Body of pancreas (tissue), 4 donors: ENCODE data around the gene FMOD. TPM values are rescaled to one million over a fixed set of nuclear protein-coding genes. Genes with fewer than 3 reads are reported as not detected.
A peak's percentile ranks its signal among the peaks of the same experiment; 100 is the strongest.

Experiments used
- ATAC-seq: fragments of 150-250 bp; one replicate; pipeline ENCODE4 v1.9.1; 2016
- DNase-seq, 4 donors: peaks; one replicate each; pipeline ENCODE4 v3.0.0-alpha.2; 2019
- H3K27ac ChIP-seq, 4 donors: fragments of 200-600 bp; sonication (generic); 1 replicate in 3 of 4; 2 replicates in 1 of 4; pipeline versions ENCODE4 v1.5.1 to v1.6.1; 2016 to 2019; ENCODE audit warnings: mild to moderate bottlenecking in 1 of 4, mixed read lengths in 1 of 4, moderate library complexity in 1 of 4
- H3K27me3 ChIP-seq, 2 donors: fragments of 200-600 bp; sonication (generic); one replicate each; pipeline ENCODE4 v1.6.0; 2016; ENCODE audit warnings: mild to moderate bottlenecking in 1 of 2
- H3K36me3 ChIP-seq, 2 donors: fragments of 200-600 bp; sonication (generic); replicated peaks in 1 of 2; 2 replicates each; pipeline ENCODE4 v1.5.1; 2016; ENCODE audit warnings: low read depth in 2 of 2; ENCODE audit not compliant: insufficient read depth in 1 of 2
- H3K4me1 ChIP-seq: fragments of 200-600 bp; sonication (generic); one replicate; pipeline ENCODE4 v1.6.0; 2016
- H3K4me3 ChIP-seq, 2 donors: fragments of 200-600 bp; sonication (generic); 1 replicate in 1 of 2; 2 replicates in 1 of 2; pipeline ENCODE4 v1.5.1; 2016 to 2019
- H3K9me3 ChIP-seq, 3 donors: fragments of 200-600 bp; sonication (generic); 1 replicate in 2 of 3; 2 replicates in 1 of 3; pipeline ENCODE4 v1.5.1; 2016
- POLR2A ChIP-seq, 3 donors: fragments of 450-650 bp; IDR thresholded peaks; one replicate each; pipeline ENCODE4 v1.6.1; 2016; ENCODE audit warnings: antibody characterized with exemption in 3 of 3, mild to moderate bottlenecking in 2 of 3
- WGBS, 2 donors: methylation state at CpG; one replicate each; pipeline ENCODE4 v1.1.5; 2017; 5-methylcytosine and 5-hydroxymethylcytosine counted together
- intact Hi-C: fragments of 100-400 bp; cut with DNase I; formaldehyde crosslinking; loops from one replicate; pipeline ENCODE4 v1.15.1; 2023
- total RNA-seq, 2 donors: library from RNA; depleted of rRNA; stranded (reverse); fragments of >200 nt; gene quantifications; one replicate each; pipeline ENCODE4 v1.1.0, GENCODE V29; 2016
- TF ChIP-seq, protein P1 (sequence below), 7 experiments: fragments of 450-650 bp in 4 of 7; fragments of 200-600 bp in 3 of 7; sonication (generic) in 3 of 7; IDR thresholded peaks; one replicate each; pipeline ENCODE4 v1.5.1; 2016 to 2019; ENCODE audit warnings: antibody characterized with exemption in 7 of 7

The FMOD gene
- total RNA-seq, 2 donors from 2014 or later = 14.2 to 18.7 TPM

DNA sequence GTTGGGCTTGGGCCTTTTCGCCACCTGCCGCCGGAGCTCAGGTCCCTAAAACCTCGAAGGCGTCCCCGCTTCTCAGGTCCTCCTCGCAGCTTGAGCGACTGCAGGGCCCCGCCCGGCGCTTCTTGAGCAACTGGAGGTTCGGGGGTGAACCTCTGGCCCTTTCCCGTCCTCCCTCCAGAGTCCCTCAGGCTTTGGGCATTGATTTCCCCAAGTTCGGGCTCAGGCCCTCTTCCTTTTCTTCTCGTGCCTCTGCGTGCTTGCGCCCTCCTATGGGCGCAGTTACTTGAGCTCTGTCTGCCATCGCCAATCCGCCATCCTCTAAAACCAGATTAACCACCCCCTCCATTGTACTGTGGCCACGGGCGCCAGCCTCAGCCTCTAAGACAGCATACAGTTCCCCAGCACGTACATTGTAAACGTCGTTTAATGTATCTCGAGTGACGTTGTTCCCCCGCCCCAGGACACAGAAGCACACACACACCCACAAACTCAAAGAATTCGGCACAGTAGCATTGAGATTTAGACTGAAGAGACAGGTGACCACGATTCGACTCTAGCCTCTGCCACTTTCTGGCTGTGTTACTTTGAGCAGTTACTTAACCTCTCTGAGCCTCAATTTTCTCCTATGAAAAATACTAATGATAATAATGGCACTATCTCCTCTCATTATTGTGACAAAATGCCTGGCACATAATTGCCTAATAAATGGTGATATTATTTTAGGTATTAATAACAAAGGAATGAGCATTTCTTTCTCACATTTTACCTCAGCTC lies 23.1 kb downstream of the FMOD start:
- Histone ChIP-seq H3K27me3 (no peaks in the 10 kb centered on the region), H3K27ac (peak overlapping the region; percentile 93 to 98 (median 96)), H3K4me1 (peaks cover 64% of the 10 kb centered on the region), H3K4me3 (peak overlapping the region in 1 of 2 donors; percentile 15), H3K36me3 (no peaks in the 10 kb centered on the region), H3K9me3 (no peaks in the 10 kb centered on the region)
- 6 to 7% methylated on average over 30 to 31 of the region's 31 CpGs for WGBS, 2 donors
- peak; percentile 25 for ATAC-seq
- intact Hi-C loops = no loop called here
- DNase-seq = peak in 1 of 4 donors; percentile 74
- no peak for TF ChIP-seq POLR2A (IDR thresholded peaks at IDR 0.05)
- TF ChIP-seq, protein P1, sequence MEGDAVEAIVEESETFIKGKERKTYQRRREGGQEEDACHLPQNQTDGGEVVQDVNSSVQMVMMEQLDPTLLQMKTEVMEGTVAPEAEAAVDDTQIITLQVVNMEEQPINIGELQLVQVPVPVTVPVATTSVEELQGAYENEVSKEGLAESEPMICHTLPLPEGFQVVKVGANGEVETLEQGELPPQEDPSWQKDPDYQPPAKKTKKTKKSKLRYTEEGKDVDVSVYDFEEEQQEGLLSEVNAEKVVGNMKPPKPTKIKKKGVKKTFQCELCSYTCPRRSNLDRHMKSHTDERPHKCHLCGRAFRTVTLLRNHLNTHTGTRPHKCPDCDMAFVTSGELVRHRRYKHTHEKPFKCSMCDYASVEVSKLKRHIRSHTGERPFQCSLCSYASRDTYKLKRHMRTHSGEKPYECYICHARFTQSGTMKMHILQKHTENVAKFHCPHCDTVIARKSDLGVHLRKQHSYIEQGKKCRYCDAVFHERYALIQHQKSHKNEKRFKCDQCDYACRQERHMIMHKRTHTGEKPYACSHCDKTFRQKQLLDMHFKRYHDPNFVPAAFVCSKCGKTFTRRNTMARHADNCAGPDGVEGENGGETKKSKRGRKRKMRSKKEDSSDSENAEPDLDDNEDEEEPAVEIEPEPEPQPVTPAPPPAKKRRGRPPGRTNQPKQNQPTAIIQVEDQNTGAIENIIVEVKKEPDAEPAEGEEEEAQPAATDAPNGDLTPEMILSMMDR (IDR thresholded peaks at IDR 0.05) = peak in 6 of 7 experiments; percentile 17 to 65 (median 40)

DNA sequence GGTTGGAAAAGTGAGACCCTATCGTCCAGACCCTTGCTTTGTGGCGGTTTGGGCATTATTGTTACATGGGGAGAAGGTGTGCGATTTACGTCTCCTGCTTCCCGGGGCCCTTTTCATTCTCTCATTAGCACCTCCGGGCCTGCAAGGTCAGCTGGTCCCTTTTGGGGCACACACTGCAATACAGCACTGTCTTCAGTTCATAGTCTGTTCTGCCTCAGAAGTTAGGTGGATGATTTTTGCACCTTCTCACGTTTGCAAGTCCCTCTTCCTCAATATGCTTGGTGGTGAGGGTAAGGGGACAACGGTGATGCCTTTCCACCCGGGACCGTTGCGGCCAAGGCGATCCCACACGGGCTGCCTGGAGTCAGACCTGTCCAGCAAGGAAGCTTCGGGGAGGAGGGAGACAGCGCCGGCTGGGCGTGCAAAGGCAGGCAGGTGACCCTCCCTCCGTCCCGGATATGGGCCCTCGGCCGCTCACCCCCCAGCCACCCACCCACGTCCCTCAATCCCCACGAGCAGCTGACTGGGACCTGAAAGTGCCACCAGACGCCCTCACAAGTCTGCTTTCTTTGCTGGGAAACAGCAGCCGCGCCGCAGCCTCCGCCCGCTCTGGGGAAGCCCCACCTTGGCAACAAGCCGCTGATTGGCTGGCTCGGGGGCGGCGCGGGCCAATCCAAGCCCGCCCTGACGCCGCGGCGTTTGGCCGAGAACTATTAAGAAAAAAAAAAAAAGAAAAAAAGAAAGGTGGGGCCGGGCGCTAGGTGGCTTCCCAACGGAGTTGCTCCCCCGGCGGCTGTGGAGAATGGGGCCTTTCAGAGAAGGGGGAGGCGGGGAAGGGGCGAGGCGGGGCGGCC lies 23.9 kb downstream of the FMOD start:
- peak; percentile 84 for ATAC-seq
- Histone ChIP-seq H3K36me3 (no peaks in the 10 kb centered on the region), H3K4me3 (peak overlapping the region in 1 of 2 donors; percentile 15), H3K27me3 (no peaks in the 10 kb centered on the region), H3K27ac (peak overlapping the region; percentile 93 to 98 (median 96)), H3K4me1 (peaks cover 72% of the 10 kb centered on the region), H3K9me3 (no peaks in the 10 kb centered on the region)
- peak; percentile 95 to 96 (median 96) for DNase-seq
- peak; percentile 94 to 96 (median 95) for TF ChIP-seq POLR2A (IDR thresholded peaks at IDR 0.05)
- TF ChIP-seq, protein P1 (IDR thresholded peaks at IDR 0.05) = peak in 2 of 7 experiments; percentile 18 to 23
- WGBS, 2 donors = 2 to 5% methylated on average over 35 to 48 of the region's 49 CpGs
- intact Hi-C loops = no loop called here

GRCh38 chr1:203325418-203326091 lies 25.4 kb downstream of the FMOD start:
- 55 to 63% methylated on average over 13 of the region's 13 CpGs for WGBS, 2 donors
- peak overlapping the region; percentile 82 to 98 (median 96) for H3K27ac ChIP-seq
- DNase-seq (peak; percentile 57 to 78 (median 72)), ATAC-seq (no peak)
- no peak overlapping the region for H3K4me3 ChIP-seq
- H3K9me3 ChIP-seq = no peaks in the 10 kb centered on the region
- no peaks in the 10 kb centered on the region for H3K36me3 ChIP-seq
- intact Hi-C loops = no loop called here
- TF ChIP-seq POLR2A (IDR thresholded peaks at IDR 0.05) = no peak
- TF ChIP-seq, protein P1 (IDR thresholded peaks at IDR 0.05) = no peak
- H3K27me3 ChIP-seq = no peaks in the 10 kb centered on the region
- peaks cover 87% of the 10 kb centered on the region for H3K4me1 ChIP-seq

GRCh38 chr1:203325026-203325417 lies 25.9 kb downstream of the FMOD start:
- Histone ChIP-seq H3K9me3 (no peaks in the 10 kb centered on the region), H3K27ac (peak overlapping the region; percentile 82 to 98 (median 96)), H3K4me3 (no peak overlapping the region), H3K4me1 (peaks cover 93% of the 10 kb centered on the region), H3K36me3 (no peaks in the 10 kb centered on the region), H3K27me3 (no peaks in the 10 kb centered on the region)
- 66 to 84% methylated on average over 5 of the region's 5 CpGs for WGBS, 2 donors
- DNase-seq (peak in 1 of 4 donors; percentile 28), ATAC-seq (no peak)
- intact Hi-C loops = no loop called here
- TF ChIP-seq, protein P1 (IDR thresholded peaks at IDR 0.05) = no peak
- peak in 1 of 3 donors; percentile 28 for TF ChIP-seq POLR2A (IDR thresholded peaks at IDR 0.05)
